Measurements from ENCODE around the gene PDAP1.
"Not testable (repeated sequence)": the region's sequence is repeated elsewhere in the genome, so short reads cannot be mapped to it uniquely, and the experiment has no call there.

PDAP1 gene

GRCh38 chr7:99447943-99448342 is 39.5 kb upstream of the PDAP1 start:
- Histone ChIP-seq H3K27ac (ENCODE audit: low read depth, low read length) (no peak overlapping the region), H3K27me3 (ENCODE audit: insufficient read depth, low read length) (no peaks in the 10 kb centered on the region), H3K9ac (ENCODE audit: low read depth, low read length) (no peak overlapping the region), H3K4me3 (ENCODE audit: low read length) (no peak overlapping the region), H3K36me3 (ENCODE audit: insufficient read depth, low read length) (peaks cover 95% of the 10 kb centered on the region), H3K9me3 (ENCODE audit: insufficient read depth, low read depth, low read length) (no peaks in the 10 kb centered on the region), H3K4me1 (ENCODE audit: insufficient read depth, low read length) (no peaks in the 10 kb centered on the region)
- 95% methylated on average over 10 of the region's 10 CpGs for WGBS

DNA sequence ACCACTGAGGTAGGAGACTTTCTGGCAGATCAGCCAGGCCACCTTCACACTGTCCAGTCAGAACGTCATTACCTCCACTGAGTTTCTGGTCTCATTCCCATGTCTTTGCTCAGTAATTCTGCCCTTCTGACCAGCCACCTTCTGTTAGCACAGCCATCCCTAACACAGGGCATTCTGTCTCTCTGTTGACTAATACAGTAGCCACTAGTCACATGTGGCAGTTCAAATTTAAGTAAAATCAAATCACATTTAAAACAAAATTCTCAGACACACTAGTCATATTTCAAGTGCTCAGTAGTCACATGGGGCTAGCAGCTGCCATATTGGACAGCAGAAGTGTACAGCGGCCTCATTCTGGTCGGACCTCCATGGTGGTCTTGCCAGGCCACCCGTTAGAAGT is 37.7 kb upstream of the PDAP1 start:
- no peaks in the 10 kb centered on the region for H3K4me1 ChIP-seq (ENCODE audit: insufficient read depth, low read length)
- WGBS, result 93% methylated on average over 4 of the region's 4 CpGs
- no peak overlapping the region for H3K9ac ChIP-seq (ENCODE audit: low read depth, low read length)
- no peak overlapping the region for H3K4me3 ChIP-seq (ENCODE audit: low read length)
- no peak overlapping the region for H3K27ac ChIP-seq (ENCODE audit: low read depth, low read length)
- no peaks in the 10 kb centered on the region for H3K27me3 ChIP-seq (ENCODE audit: insufficient read depth, low read length)
- H3K9me3 ChIP-seq (ENCODE audit: insufficient read depth, low read depth, low read length), result no peaks in the 10 kb centered on the region
- H3K36me3 ChIP-seq (ENCODE audit: insufficient read depth, low read length), result peaks cover 90% of the 10 kb centered on the region

GRCh38 chr7:99440195-99440594 is 31.8 kb upstream of the PDAP1 start:
- 58% methylated on average over 8 of the region's 9 CpGs for WGBS
- no peak overlapping the region for H3K9ac ChIP-seq (ENCODE audit: low read depth, low read length)
- H3K4me1 ChIP-seq (ENCODE audit: insufficient read depth, low read length), result peaks cover 5% of the 10 kb centered on the region; the same call in 1 of the 2 replicates
- no peaks in the 10 kb centered on the region for H3K9me3 ChIP-seq (ENCODE audit: insufficient read depth, low read depth, low read length)
- no peaks in the 10 kb centered on the region for H3K27me3 ChIP-seq (ENCODE audit: insufficient read depth, low read length)
- peaks cover 45% of the 10 kb centered on the region for H3K36me3 ChIP-seq (ENCODE audit: insufficient read depth, low read length)
- no peak overlapping the region for H3K27ac ChIP-seq (ENCODE audit: low read depth, low read length)
- H3K4me3 ChIP-seq (ENCODE audit: low read length), result peak overlapping the region; percentile 75

DNA sequence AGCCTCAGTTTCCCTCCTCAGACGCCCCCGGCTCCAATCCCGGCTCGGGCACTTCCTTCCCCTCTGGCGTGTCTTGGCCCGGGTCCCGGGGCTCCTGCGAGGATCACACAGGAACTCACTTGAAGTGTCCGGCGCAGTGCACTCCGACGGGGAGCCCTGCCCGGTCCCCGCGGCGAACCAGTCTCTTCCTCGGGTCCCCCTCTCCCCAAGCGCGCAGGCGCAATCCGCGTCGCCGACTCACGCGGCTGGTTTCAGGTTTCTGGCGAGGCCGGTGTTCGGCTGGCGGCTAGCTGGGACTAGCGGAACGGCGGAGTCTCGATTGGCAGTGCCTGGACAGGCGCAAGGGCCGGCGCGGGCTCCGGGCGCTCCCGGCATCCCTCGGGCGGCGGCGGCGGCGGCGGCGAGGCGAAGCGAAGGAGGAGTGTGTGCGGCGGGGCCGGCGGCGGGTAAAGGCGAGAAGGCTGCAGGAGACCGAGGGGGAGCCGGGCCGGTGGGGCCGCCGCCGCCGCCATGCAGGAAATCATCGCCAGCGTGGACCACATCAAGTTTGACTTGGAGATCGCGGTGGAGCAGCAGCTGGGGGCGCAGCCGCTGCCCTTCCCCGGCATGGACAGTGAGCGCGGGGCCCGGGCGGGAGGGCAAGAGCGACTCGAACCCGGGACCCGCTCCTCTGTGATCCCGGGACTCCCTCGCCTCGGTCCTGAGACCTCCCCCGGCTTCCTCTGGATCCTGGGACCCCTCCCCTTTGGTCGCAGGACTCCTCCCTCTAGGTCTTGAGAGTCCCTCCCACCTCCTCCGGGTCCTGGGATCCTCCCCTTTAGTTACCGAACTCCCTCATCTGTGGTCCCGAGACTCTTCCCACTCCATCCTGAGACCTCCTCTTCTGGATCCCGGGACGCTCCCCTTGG is 30.4 kb upstream of the PDAP1 start, which contains the start of the genes CPSF4 and PTCD1:
Gene CPSF4 (plus strand): TSS at position 371 of the 908 bp plus-strand sequence. CDS start 140 bp downstream, at position 511.
Gene PTCD1 (minus strand): TSS at position 226 of the 908 bp plus-strand sequence. CDS start 3,556 bp downstream, outside the sequence.
- peaks cover 5% of the 10 kb centered on the region; the same call in 1 of the 2 replicates for H3K4me1 ChIP-seq (ENCODE audit: insufficient read depth, low read length)
- under 1% methylated on average over 89 of the region's 89 CpGs for WGBS
- no peaks in the 10 kb centered on the region for H3K9me3 ChIP-seq (ENCODE audit: insufficient read depth, low read depth, low read length)
- no peaks in the 10 kb centered on the region for H3K27me3 ChIP-seq (ENCODE audit: insufficient read depth, low read length)
- peak within 1 kb of the TSS; percentile 93 for H3K9ac ChIP-seq (ENCODE audit: low read depth, low read length)
- H3K4me3 ChIP-seq (ENCODE audit: low read length), result peak within 1 kb of the TSS; percentile 75
- H3K27ac ChIP-seq (ENCODE audit: low read depth, low read length), result peak within 1 kb of the TSS; percentile 96
- peaks cover 47% of the 10 kb centered on the region for H3K36me3 ChIP-seq (ENCODE audit: insufficient read depth, low read length)

DNA sequence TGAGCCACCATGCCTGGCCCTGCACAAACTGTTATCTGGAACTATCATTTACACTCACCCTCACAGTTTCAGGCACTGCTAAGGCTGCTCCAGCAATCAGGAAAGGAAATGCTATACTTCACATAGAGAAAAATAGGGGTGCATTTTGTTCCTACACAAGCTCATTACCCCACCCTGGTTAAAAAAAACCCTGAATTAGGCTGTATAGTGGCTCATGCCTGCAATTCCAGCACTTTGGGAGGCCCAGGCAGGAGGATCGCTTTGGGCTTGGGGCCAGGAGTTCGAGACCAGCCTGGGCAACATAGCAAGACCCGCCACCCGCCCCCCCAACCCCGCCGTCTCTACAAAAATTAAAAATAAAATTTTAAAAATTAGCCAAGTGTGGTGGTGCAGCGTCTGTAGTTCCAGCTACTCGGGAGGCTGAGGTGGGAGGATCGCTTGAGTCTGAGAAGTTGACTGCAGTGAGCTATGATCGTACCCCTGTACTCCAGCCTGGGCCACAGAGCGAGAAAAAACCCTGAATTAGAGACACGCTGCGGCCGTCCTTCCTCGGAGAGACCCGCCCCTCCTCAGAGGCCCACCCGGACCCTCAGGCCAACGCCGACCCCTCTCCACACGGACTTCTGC is 29.7 kb upstream of the PDAP1 start:
- H3K4me3 ChIP-seq (ENCODE audit: low read length), result peak overlapping the region; percentile 75
- no peaks in the 10 kb centered on the region for H3K27me3 ChIP-seq (ENCODE audit: insufficient read depth, low read length)
- peaks cover 47% of the 10 kb centered on the region for H3K36me3 ChIP-seq (ENCODE audit: insufficient read depth, low read length)
- H3K9ac ChIP-seq (ENCODE audit: low read depth, low read length), result peak overlapping the region; percentile 93
- H3K9me3 ChIP-seq (ENCODE audit: insufficient read depth, low read depth, low read length), result no peaks in the 10 kb centered on the region
- H3K4me1 ChIP-seq (ENCODE audit: insufficient read depth, low read length), result peaks cover 5% of the 10 kb centered on the region; the same call in 1 of the 2 replicates
- peak overlapping the region; percentile 96 for H3K27ac ChIP-seq (ENCODE audit: low read depth, low read length)
- WGBS, result 18% methylated on average over 17 of the region's 20 CpGs

- WGBS, result 96% methylated on average over 9 of the region's 9 CpGs
- no peak overlapping the region for H3K9ac ChIP-seq (ENCODE audit: low read depth, low read length)
- H3K4me1 ChIP-seq (ENCODE audit: insufficient read depth, low read length), result no peaks in the 10 kb centered on the region; the same call in 1 of the 2 replicates
- H3K27ac ChIP-seq (ENCODE audit: low read depth, low read length), result no peak overlapping the region
- peaks cover 65% of the 10 kb centered on the region for H3K36me3 ChIP-seq (ENCODE audit: insufficient read depth, low read length)
- no peaks in the 10 kb centered on the region for H3K27me3 ChIP-seq (ENCODE audit: insufficient read depth, low read length)
- H3K4me3 ChIP-seq (ENCODE audit: low read length), result no peak overlapping the region
- no peaks in the 10 kb centered on the region for H3K9me3 ChIP-seq (ENCODE audit: insufficient read depth, low read depth, low read length)
Observed at GRCh38 chr7:99433158-99433557, 24.8 kb upstream of the PDAP1 start.

- not testable (repeated sequence) for H3K4me3 ChIP-seq (ENCODE audit: low read length); H3K9me3 ChIP-seq (ENCODE audit: insufficient read depth, low read depth, low read length); H3K27me3 ChIP-seq (ENCODE audit: insufficient read depth, low read length); H3K4me1 ChIP-seq (ENCODE audit: insufficient read depth, low read length); H3K9ac ChIP-seq (ENCODE audit: low read depth, low read length); H3K27ac ChIP-seq (ENCODE audit: low read depth, low read length)
- WGBS, result 92% methylated on average over 13 of the region's 13 CpGs
- peaks cover 70% of the 10 kb centered on the region for H3K36me3 ChIP-seq (ENCODE audit: insufficient read depth, low read length)
Observed at GRCh38 chr7:99431756-99432540, 23.6 kb upstream of the PDAP1 start.

DNA sequence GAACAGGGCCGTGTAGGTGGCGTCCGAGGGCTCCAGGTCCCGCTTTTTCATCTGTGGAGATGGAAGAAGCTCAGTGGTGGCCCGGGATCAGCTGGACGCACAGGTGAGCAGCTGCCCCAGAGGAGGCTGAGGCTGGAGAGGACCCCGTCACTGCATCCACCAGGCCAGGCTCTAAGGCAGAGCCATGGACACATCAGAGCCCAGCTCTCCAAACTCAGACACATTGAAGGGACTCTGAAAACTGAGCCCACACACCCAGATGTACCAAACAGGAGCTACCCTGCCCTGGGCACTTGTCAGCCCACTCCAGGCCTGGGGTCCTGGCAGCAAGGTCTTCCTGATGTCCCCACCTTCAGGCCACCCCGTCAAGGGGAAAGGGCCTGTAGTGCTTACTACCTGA is 21.4 kb upstream of the PDAP1 start:
- Histone ChIP-seq H3K36me3 (ENCODE audit: insufficient read depth, low read length) (peaks cover 75% of the 10 kb centered on the region), H3K4me3 (ENCODE audit: low read length) (no peak overlapping the region), H3K4me1 (ENCODE audit: insufficient read depth, low read length) (no peaks in the 10 kb centered on the region), H3K27me3 (ENCODE audit: insufficient read depth, low read length) (no peaks in the 10 kb centered on the region), H3K27ac (ENCODE audit: low read depth, low read length) (no peak overlapping the region), H3K9ac (ENCODE audit: low read depth, low read length) (no peak overlapping the region), H3K9me3 (ENCODE audit: insufficient read depth, low read depth, low read length) (no peaks in the 10 kb centered on the region)
- WGBS, result 95% methylated on average over 8 of the region's 8 CpGs

- Histone ChIP-seq H3K4me3 (ENCODE audit: low read length) (no peak overlapping the region), H3K4me1 (ENCODE audit: insufficient read depth, low read length) (no peaks in the 10 kb centered on the region), H3K27ac (ENCODE audit: low read depth, low read length) (no peak overlapping the region), H3K27me3 (ENCODE audit: insufficient read depth, low read length) (no peaks in the 10 kb centered on the region), H3K9ac (ENCODE audit: low read depth, low read length) (no peak overlapping the region), H3K9me3 (ENCODE audit: insufficient read depth, low read depth, low read length) (no peaks in the 10 kb centered on the region), H3K36me3 (ENCODE audit: insufficient read depth, low read length) (peaks cover 75% of the 10 kb centered on the region)
- 91% methylated on average over 10 of the region's 10 CpGs for WGBS
Observed at GRCh38 chr7:99428972-99429566, 20.7 kb upstream of the PDAP1 start.

GRCh38 chr7:99424932-99425730 is 16.7 kb upstream of the PDAP1 start:
- H3K27ac ChIP-seq (ENCODE audit: low read depth, low read length), result no peak overlapping the region
- H3K9me3 ChIP-seq (ENCODE audit: insufficient read depth, low read depth, low read length), result no peaks in the 10 kb centered on the region
- WGBS, result 94% methylated on average over 24 of the region's 24 CpGs
- no peak overlapping the region for H3K9ac ChIP-seq (ENCODE audit: low read depth, low read length)
- no peaks in the 10 kb centered on the region for H3K4me1 ChIP-seq (ENCODE audit: insufficient read depth, low read length)
- no peaks in the 10 kb centered on the region for H3K27me3 ChIP-seq (ENCODE audit: insufficient read depth, low read length)
- H3K4me3 ChIP-seq (ENCODE audit: low read length), result no peak overlapping the region
- H3K36me3 ChIP-seq (ENCODE audit: insufficient read depth, low read length), result peaks cover 78% of the 10 kb centered on the region

All from HUES64 (cell line).